ENCODE measurements around the gene QPCT.

GRCh38 chr2:37356299-37356698 lies 11.9 kb downstream of the QPCT start:
- TF ChIP-seq CTCF (IDR thresholded peaks at IDR 0.05; ENCODE audit: low read depth, low read length), result no peak
- no peak for TF ChIP-seq POLR2A (IDR thresholded peaks at IDR 0.05; ENCODE audit: extremely low read depth, insufficient read length)
